Osteoblast (primary cell): ENCODE data around the gene ADGB. TPM values are rescaled to one million over a fixed set of nuclear protein-coding genes. Genes with fewer than 3 reads are reported as not detected.

ENCODE experiments used
- DNase-seq: peaks from one replicate; pipeline ENCODE4 v3.0.0; 2011; ENCODE audit warnings: low spot score, mixed read lengths; ENCODE audit not compliant: insufficient read length; ENCODE audit errors: missing footprints
- H2AFZ ChIP-seq: 2 replicates; pipeline ENCODE4 v1.6.0; 2011; ENCODE audit warnings: mild to moderate bottlenecking, low read length
- H3K27ac ChIP-seq: 2 replicates; pipeline ENCODE4 v1.5.1; 2011; ENCODE audit warnings: mild to moderate bottlenecking, low read depth, low read length, moderate library complexity
- H3K27me3 ChIP-seq: 2 replicates; pipeline ENCODE4 v1.6.0; 2012; ENCODE audit warnings: mild to moderate bottlenecking, control low read depth, inconsistent platforms, low read length, moderate library complexity; ENCODE audit not compliant: insufficient read depth
- H3K36me3 ChIP-seq: 2 replicates; pipeline ENCODE4 v1.5.1; 2011; ENCODE audit warnings: mild to moderate bottlenecking, low read length, control low read depth, moderate library complexity; ENCODE audit not compliant: insufficient read depth
- H3K4me1 ChIP-seq: 2 replicates; pipeline ENCODE4 v1.5.1; 2011; ENCODE audit warnings: mild to moderate bottlenecking, low read length, control low read depth, moderate library complexity; ENCODE audit not compliant: insufficient read depth
- H3K4me2 ChIP-seq: 2 replicates; pipeline ENCODE4 v1.6.0; 2011; ENCODE audit warnings: mild to moderate bottlenecking, low read length; ENCODE audit not compliant: insufficient read depth
- H3K4me3 ChIP-seq: fragments of 200-600 bp; sonication (generic); 3 replicates; pipeline ENCODE4 v1.5.1; 2012; ENCODE audit warnings: mild to moderate bottlenecking, low read length, inconsistent platforms; ENCODE audit not compliant: insufficient read depth
- H3K79me2 ChIP-seq: 2 replicates; pipeline ENCODE4 v1.6.0; 2012; ENCODE audit warnings: mild to moderate bottlenecking, low read length, control low read depth, inconsistent platforms; ENCODE audit not compliant: insufficient read depth
- H3K9me3 ChIP-seq: 2 replicates; pipeline ENCODE4 v1.5.1; 2011; ENCODE audit warnings: low read depth, low read length, control low read depth
- H4K20me1 ChIP-seq: 2 replicates; pipeline ENCODE4 v1.6.0; 2012; ENCODE audit warnings: mild to moderate bottlenecking, low read length, control low read depth; ENCODE audit not compliant: insufficient read depth
- CTCF ChIP-seq: IDR thresholded peaks from 2 replicates; pipeline ENCODE4 v1.5.1; 2011; ENCODE audit warnings: mild to moderate bottlenecking, low read depth, low read length, moderate library complexity; ENCODE audit errors: extremely low read depth
- total RNA-seq: library from RNA; depleted of rRNA; stranded (reverse); fragments of >200 nt; gene quantifications from 2 replicates; pipeline ENCODE4 v1.2.3, GENCODE V29; 2012

The ADGB gene
- total RNA-seq, 1 donor, result under 0.01 TPM

- H3K27ac ChIP-seq, result no peak overlapping the region
- no peak overlapping the region for H3K4me2 ChIP-seq
- H3K79me2 ChIP-seq, result no peaks in the 10 kb centered on the region
- no peak overlapping the region for H2AFZ ChIP-seq
- no peaks in the 10 kb centered on the region for H3K9me3 ChIP-seq
- no peaks in the 10 kb centered on the region for H3K36me3 ChIP-seq
- no peak for DNase-seq
- peaks cover 3% of the 10 kb centered on the region for H3K27me3 ChIP-seq
- no peaks in the 10 kb centered on the region for H3K4me1 ChIP-seq
- no peaks in the 10 kb centered on the region for H4K20me1 ChIP-seq
- H3K4me3 ChIP-seq, result no peak overlapping the region
- no peak for TF ChIP-seq CTCF
Observed at GRCh38 chr6:146657432-146657831, 58.7 kb downstream of the ADGB start.

- Histone ChIP-seq H3K4me3 (no peak overlapping the region), H4K20me1 (no peaks in the 10 kb centered on the region), H3K4me2 (no peak overlapping the region), H3K27me3 (peaks cover 2% of the 10 kb centered on the region), H2AFZ (no peak overlapping the region), H3K27ac (no peak overlapping the region), H3K36me3 (no peaks in the 10 kb centered on the region), H3K9me3 (no peaks in the 10 kb centered on the region), H3K79me2 (no peaks in the 10 kb centered on the region), H3K4me1 (no peaks in the 10 kb centered on the region)
- TF ChIP-seq CTCF, result no peak
- DNase-seq, result no peak
Observed at GRCh38 chr6:146664871-146665360, 66.1 kb downstream of the ADGB start.

GRCh38 chr6:146666909-146667308 is 68.1 kb downstream of the ADGB start:
- Histone ChIP-seq H4K20me1 (no peaks in the 10 kb centered on the region), H3K9me3 (no peaks in the 10 kb centered on the region), H3K36me3 (no peaks in the 10 kb centered on the region), H2AFZ (no peak overlapping the region), H3K4me3 (no peak overlapping the region), H3K4me1 (no peaks in the 10 kb centered on the region), H3K27me3 (no peaks in the 10 kb centered on the region), H3K4me2 (no peak overlapping the region), H3K27ac (no peak overlapping the region), H3K79me2 (no peaks in the 10 kb centered on the region)
- no peak for DNase-seq
- no peak for TF ChIP-seq CTCF

- Histone ChIP-seq H3K79me2 (no peaks in the 10 kb centered on the region), H3K4me1 (no peaks in the 10 kb centered on the region), H3K27me3 (no peaks in the 10 kb centered on the region), H3K9me3 (no peaks in the 10 kb centered on the region), H3K27ac (no peak overlapping the region), H2AFZ (no peak overlapping the region), H3K4me2 (no peak overlapping the region), H3K36me3 (no peaks in the 10 kb centered on the region), H3K4me3 (no peak overlapping the region), H4K20me1 (no peaks in the 10 kb centered on the region)
- no peak for TF ChIP-seq CTCF
- no peak for DNase-seq
Observed at GRCh38 chr6:146670161-146670560, 71.4 kb downstream of the ADGB start.
